SU-DHL-6 (cell line): ENCODE data around the gene SCUBE1.

ENCODE experiments used
- EZH2phosphoT487 ChIP-seq: fragments of 200-600 bp; sonication (generic), shearing (Covaris generic); conservative IDR thresholded peaks from 2 replicates; pipeline ENCODE4 v1.6.1; 2018; ENCODE audit warnings: mild to moderate bottlenecking, antibody characterized with exemption, low read length, moderate library complexity, mixed read lengths
- TF ChIP-seq, protein P1 (sequence below): fragments of 200-600 bp; sonication (generic); IDR thresholded peaks from one replicate; pipeline ENCODE4 v1.5.1; 2017; ENCODE audit warnings: antibody characterized with exemption, mild to moderate bottlenecking, low read length, moderate library complexity; ENCODE audit not compliant: insufficient read depth, poor library complexity, severe bottlenecking

DNA sequence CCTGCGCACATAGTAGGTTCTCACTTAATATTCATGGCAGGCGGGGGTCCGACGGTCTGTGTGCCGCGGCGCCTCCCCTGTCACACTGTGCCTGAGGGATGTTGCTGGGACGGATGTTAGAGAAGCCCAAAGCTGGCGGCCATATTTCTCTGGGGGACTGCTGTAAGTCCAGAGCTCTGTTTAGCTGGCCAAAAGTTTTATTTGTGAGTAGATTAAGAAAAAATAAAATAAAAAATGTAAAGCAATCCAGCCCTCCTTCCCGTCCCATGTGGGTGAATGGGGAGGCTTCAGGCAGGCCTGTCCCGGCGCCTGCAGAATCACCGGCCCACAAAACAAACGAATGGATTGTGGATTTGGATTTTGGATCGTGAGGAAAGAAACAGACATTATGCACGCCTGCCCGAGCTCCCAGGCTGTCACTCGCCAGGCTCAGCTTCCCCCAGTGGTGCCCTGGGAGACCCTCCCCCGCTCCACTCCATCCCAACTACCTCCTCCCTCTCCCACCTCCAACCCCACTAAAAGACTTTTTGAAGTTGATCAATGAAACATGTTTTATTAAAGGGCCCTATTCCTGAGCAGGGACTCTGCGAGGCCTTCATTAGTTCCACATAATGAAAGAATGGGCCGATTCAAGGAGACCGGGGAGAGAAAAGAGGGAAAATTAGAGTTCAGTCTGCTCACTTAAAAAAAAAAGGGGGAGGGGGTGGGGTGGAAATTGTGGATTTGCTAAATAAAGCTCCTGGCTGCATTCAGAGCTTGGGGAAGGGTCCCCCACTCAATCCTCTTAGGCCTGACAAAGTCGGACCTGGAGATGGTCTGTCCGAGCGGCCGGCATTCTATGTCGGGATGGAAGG lies 20.4 kb upstream of the SCUBE1 start:
- TF ChIP-seq, protein P1, sequence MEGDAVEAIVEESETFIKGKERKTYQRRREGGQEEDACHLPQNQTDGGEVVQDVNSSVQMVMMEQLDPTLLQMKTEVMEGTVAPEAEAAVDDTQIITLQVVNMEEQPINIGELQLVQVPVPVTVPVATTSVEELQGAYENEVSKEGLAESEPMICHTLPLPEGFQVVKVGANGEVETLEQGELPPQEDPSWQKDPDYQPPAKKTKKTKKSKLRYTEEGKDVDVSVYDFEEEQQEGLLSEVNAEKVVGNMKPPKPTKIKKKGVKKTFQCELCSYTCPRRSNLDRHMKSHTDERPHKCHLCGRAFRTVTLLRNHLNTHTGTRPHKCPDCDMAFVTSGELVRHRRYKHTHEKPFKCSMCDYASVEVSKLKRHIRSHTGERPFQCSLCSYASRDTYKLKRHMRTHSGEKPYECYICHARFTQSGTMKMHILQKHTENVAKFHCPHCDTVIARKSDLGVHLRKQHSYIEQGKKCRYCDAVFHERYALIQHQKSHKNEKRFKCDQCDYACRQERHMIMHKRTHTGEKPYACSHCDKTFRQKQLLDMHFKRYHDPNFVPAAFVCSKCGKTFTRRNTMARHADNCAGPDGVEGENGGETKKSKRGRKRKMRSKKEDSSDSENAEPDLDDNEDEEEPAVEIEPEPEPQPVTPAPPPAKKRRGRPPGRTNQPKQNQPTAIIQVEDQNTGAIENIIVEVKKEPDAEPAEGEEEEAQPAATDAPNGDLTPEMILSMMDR: no peak
- TF ChIP-seq EZH2phosphoT487: no peak
